GM12875 (cell line): Measurements from ENCODE around the gene VEGFA.

ENCODE experiments used
- H3K4me3 ChIP-seq: one replicate; pipeline ENCODE4 v1.5.1; 2011; ENCODE audit warnings: low read depth, low read length, control low read depth
- TF ChIP-seq, protein P1 (sequence below): IDR thresholded peaks from 2 replicates; pipeline ENCODE4 v1.5.1; 2011; ENCODE audit warnings: low read depth, mild to moderate bottlenecking, control low read depth, inconsistent platforms, low read length, moderate library complexity, borderline replicate concordance; ENCODE audit not compliant: insufficient read depth

Gene VEGFA

GRCh38 chr6:43769526-43770371, at the start of gene VEGFA:
Gene VEGFA (plus strand): TSS chr6:43770211.
- H3K4me3 ChIP-seq: peak within 1 kb of the TSS; percentile 72
- TF ChIP-seq, protein P1, sequence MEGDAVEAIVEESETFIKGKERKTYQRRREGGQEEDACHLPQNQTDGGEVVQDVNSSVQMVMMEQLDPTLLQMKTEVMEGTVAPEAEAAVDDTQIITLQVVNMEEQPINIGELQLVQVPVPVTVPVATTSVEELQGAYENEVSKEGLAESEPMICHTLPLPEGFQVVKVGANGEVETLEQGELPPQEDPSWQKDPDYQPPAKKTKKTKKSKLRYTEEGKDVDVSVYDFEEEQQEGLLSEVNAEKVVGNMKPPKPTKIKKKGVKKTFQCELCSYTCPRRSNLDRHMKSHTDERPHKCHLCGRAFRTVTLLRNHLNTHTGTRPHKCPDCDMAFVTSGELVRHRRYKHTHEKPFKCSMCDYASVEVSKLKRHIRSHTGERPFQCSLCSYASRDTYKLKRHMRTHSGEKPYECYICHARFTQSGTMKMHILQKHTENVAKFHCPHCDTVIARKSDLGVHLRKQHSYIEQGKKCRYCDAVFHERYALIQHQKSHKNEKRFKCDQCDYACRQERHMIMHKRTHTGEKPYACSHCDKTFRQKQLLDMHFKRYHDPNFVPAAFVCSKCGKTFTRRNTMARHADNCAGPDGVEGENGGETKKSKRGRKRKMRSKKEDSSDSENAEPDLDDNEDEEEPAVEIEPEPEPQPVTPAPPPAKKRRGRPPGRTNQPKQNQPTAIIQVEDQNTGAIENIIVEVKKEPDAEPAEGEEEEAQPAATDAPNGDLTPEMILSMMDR: peak; percentile 97

DNA sequence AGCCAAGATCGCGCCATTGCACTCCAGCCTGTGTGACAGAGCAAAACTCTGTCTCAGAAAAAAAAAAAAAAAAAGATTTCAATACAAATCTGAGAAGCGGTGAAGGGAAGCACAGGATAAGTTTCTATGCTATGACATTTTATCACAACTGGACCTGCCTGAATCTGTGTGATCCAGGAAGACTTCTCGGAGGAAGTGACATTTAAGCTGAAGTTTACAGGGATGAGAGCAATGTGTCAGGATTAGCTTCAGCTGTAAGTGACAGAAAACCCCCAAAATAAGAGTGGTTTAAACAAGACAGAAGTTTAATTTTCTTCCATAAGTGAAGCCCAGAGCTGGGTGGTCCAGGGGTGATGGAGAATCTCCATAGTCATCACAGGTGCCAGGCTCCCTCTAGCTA, 49.0 kb upstream of the VEGFA start:
- no peak overlapping the region for H3K4me3 ChIP-seq
- TF ChIP-seq, protein P1: no peak

GRCh38 chr6:43722920-43723545, 47.0 kb upstream of the VEGFA start:
- TF ChIP-seq, protein P1: no peak
- H3K4me3 ChIP-seq: no peak overlapping the region

GRCh38 chr6:43723737-43724295, 46.2 kb upstream of the VEGFA start:
- no peak overlapping the region for H3K4me3 ChIP-seq
- TF ChIP-seq, protein P1: peak; percentile 78

DNA sequence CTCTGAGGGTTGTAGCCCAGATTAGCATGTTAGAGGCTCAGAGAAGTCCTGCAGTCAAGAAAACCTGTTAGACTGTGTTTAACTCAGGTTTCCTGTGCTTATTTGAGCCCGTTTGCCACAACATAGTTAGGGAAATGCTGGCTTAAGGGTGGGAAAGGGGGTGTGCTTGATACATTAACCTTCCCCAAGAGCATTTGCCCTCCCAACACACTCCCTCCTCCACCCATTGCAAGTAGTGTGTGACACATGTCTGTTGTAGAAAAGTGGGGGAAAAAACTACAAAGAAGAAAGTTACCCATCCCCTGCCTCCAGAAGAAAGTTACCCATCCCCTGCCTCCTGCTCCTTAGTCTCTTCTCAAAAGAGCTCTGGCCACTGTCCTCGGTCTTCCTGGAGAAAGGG, 45.7 kb upstream of the VEGFA start:
- H3K4me3 ChIP-seq: no peak overlapping the region
- TF ChIP-seq, protein P1: no peak

GRCh38 chr6:43724914-43725642, 44.9 kb upstream of the VEGFA start:
- TF ChIP-seq, protein P1: no peak
- H3K4me3 ChIP-seq: no peak overlapping the region
